HL-60 (cell line): ENCODE results near the gene RHOV.

Experiments
- CTCF ChIP-seq: IDR thresholded peaks from one replicate; pipeline ENCODE4 v1.5.1; 2011; ENCODE audit warnings: low read length, control low read depth, inconsistent platforms; ENCODE audit not compliant: insufficient read depth
- GABPA ChIP-seq: IDR thresholded peaks from 2 replicates; pipeline ENCODE4 v1.6.1; 2012; ENCODE audit warnings: low read depth
- POLR2AphosphoS5 ChIP-seq: IDR thresholded peaks from 2 replicates; pipeline ENCODE4 v1.6.1; 2012; ENCODE audit warnings: low read depth
- REST ChIP-seq: IDR thresholded peaks from 2 replicates; pipeline ENCODE4 v1.6.1; 2012; ENCODE audit warnings: low read depth; ENCODE audit not compliant: insufficient replicate concordance

GRCh38 chr15:40843261-40843884, 30.7 kb downstream of the RHOV start:
- TF ChIP-seq REST (no peak), CTCF (no peak), GABPA (no peak), POLR2AphosphoS5 (no peak)
